AG04450 (cell line): ENCODE data around the gene NOL9. TPM values are rescaled to one million over a fixed set of nuclear protein-coding genes. Genes with fewer than 3 reads are reported as not detected.

Experiments
- CTCF ChIA-PET: fragments of 300-600, 350-600 bp; formaldehyde crosslinking; extraction: SDS; loops from one replicate; lab custom pipeline; 2022; ENCODE audit warnings: antibody characterized with exemption, inconsistent platforms; lab: Charles Lee
- POLR2A ChIA-PET: fragments of 350-600 bp; formaldehyde crosslinking; extraction: SDS; loops from one replicate; lab custom pipeline; 2021; ENCODE audit warnings: antibody characterized with exemption, inconsistent platforms; lab: Yijun Ruan, JAX
- DNase-seq: peaks from one replicate; pipeline ENCODE4 v3.0.0-alpha.2; 2011; ENCODE audit warnings: low read depth, low spot score
- H3K27ac ChIP-seq: one replicate; pipeline ENCODE4 v1.5.1; 2012; ENCODE audit warnings: low read depth, low read length, control low read depth
- H3K27me3 ChIP-seq: one replicate; pipeline ENCODE4 v1.6.0; 2012; ENCODE audit warnings: low read length; ENCODE audit not compliant: control insufficient read depth, insufficient read depth
- H3K4me3 ChIP-seq: 2 replicates; pipeline ENCODE4 v1.5.1; 2011; ENCODE audit warnings: mild to moderate bottlenecking, low read depth, low read length, control low read depth
- H3K9me3 ChIP-seq: 2 replicates; pipeline ENCODE4 v1.5.1; 2012; ENCODE audit warnings: low read length; ENCODE audit not compliant: control insufficient read depth, insufficient read depth
- CTCF ChIP-seq: IDR thresholded peaks from 2 replicates; pipeline ENCODE4 v1.5.1; 2011; ENCODE audit warnings: low read depth, low read length, control low read depth, inconsistent platforms
- polyA plus RNA-seq: library from polyadenylated mRNA; depleted of rRNA; stranded (reverse); fragments of >200 nt; gene quantifications from 2 replicates; pipeline ENCODE4 v1.2.3, GENCODE V29; 2011

NOL9 gene
- polyA plus RNA-seq, 1 experiment = 23.6 TPM

GRCh38 chr1:6505367-6506209, 48.7 kb downstream of the NOL9 start:
- Histone ChIP-seq H3K4me3 (no peak overlapping the region), H3K27ac (no peak overlapping the region), H3K27me3 (peaks cover 8% of the 10 kb centered on the region), H3K9me3 (no peaks in the 10 kb centered on the region; the same call in 1 of the 2 replicates)
- CTCF ChIA-PET = interaction anchor here (1.3 to 2.0 kb wide), 2 partner anchors 16 to 49 kb away, joined by 4 to 11 read pairs; partner anchors contain the start of gene TAS1R1
- no peak for DNase-seq
- POLR2A ChIA-PET = no interaction called here
- no peak for TF ChIP-seq CTCF

- no peak for DNase-seq
- POLR2A ChIA-PET = no interaction called here
- no peak for TF ChIP-seq CTCF
- H3K4me3 ChIP-seq = no peak overlapping the region
- H3K27me3 ChIP-seq = peaks cover 8% of the 10 kb centered on the region
- H3K27ac ChIP-seq = no peak overlapping the region
- no peaks in the 10 kb centered on the region; the same call in 1 of the 2 replicates for H3K9me3 ChIP-seq
- CTCF ChIA-PET = interaction anchor here (1.3 to 2.0 kb wide), 2 partner anchors 15 to 50 kb away, joined by 4 to 11 read pairs; partner anchors contain the start of gene TAS1R1
These were observed 49.4 kb downstream of the NOL9 start for GRCh38 chr1:6504887-6505286.

GRCh38 chr1:6503884-6504602, 50.3 kb downstream of the NOL9 start:
- H3K27me3 ChIP-seq = peaks cover 6% of the 10 kb centered on the region
- no peak overlapping the region for H3K4me3 ChIP-seq
- CTCF ChIA-PET = interaction anchor here (1.3 to 2.6 kb wide), 4 partner anchors 14 to 51 kb away, joined by 4 to 11 read pairs (median 8); partner anchors contain the start of gene TAS1R1
- no peak overlapping the region for H3K27ac ChIP-seq
- POLR2A ChIA-PET = no interaction called here
- no peaks in the 10 kb centered on the region; the same call in 1 of the 2 replicates for H3K9me3 ChIP-seq
- no peak for DNase-seq
- TF ChIP-seq CTCF = no peak

GRCh38 chr1:6502000-6502891, 52.1 kb downstream of the NOL9 start:
- H3K4me3 ChIP-seq = no peak overlapping the region
- no peak overlapping the region for H3K27ac ChIP-seq
- ChIA-PET POLR2A (no interaction called here), CTCF (interaction anchor here (0.8 to 2.6 kb wide), 4 partner anchors 12 to 144 kb away, joined by 3 to 10 read pairs (median 4); no protein-coding TSS in a partner anchor)
- no peaks in the 10 kb centered on the region; the same call in 1 of the 2 replicates for H3K9me3 ChIP-seq
- H3K27me3 ChIP-seq = peaks cover 3% of the 10 kb centered on the region
- no peak for DNase-seq
- no peak for TF ChIP-seq CTCF
